WI38 (cell line): ENCODE measurements around the gene PRPF40A.
"Not testable (repeated sequence)": the region's sequence is repeated elsewhere in the genome, so short reads cannot be mapped to it uniquely, and the experiment has no call there.

Experiments used
- H3K4me3 ChIP-seq: 2 replicates; pipeline ENCODE4 v1.5.1; 2011; ENCODE audit warnings: low read depth, mild to moderate bottlenecking, control low read depth, low read length
- TF ChIP-seq, protein P1 (sequence below): IDR thresholded peaks from 2 replicates; pipeline ENCODE4 v1.5.1; 2012; ENCODE audit warnings: low read depth, mild to moderate bottlenecking, control low read depth, low read length

PRPF40A gene

DNA sequence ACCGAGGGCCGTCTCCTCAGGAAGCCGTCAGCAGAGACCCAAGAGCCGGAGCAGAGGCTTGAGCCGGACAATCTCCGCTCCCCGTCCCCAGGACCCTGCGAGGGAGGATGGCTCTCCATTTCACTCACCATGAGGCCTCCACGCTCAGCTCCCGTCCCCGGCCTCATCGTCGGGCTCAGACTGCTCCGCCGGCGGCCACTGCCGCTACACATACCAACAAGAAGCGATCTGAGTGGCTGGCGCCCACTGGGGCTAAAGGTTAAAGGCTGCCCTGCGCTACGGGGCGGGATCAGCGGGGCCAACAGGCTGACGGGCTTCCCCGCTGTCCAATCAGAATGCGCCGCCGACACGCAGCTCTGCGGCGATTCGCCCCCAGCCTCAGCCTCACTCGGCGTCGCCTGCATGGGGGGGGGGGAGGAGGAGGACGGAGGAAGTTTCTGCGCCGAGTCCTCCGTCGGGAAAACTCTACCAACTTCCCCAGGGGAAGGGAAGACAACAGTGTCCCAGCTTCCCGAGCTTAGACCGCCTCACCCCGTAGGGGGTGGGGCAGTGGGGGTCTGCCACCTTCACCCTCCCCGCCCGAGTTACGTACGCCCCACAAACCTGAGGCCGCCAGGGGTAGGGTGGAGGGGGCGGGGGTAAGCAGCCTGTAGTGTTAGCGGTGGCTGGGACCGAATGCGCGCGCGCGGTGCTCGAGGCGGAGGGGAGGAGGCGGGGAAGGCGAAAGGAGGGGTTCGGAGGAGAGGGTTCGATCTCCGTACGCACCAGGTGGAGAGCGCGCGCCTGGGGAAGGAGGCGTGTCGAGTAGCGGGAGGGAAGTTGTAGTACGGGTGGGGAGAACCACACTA is at the start of gene PRPF40A:
Gene PRPF40A, minus strand, starts transcription at position 234 of the 848 bp plus-strand sequence. Its CDS starts 22 bp downstream, at position 212.
- TF ChIP-seq, protein P1, sequence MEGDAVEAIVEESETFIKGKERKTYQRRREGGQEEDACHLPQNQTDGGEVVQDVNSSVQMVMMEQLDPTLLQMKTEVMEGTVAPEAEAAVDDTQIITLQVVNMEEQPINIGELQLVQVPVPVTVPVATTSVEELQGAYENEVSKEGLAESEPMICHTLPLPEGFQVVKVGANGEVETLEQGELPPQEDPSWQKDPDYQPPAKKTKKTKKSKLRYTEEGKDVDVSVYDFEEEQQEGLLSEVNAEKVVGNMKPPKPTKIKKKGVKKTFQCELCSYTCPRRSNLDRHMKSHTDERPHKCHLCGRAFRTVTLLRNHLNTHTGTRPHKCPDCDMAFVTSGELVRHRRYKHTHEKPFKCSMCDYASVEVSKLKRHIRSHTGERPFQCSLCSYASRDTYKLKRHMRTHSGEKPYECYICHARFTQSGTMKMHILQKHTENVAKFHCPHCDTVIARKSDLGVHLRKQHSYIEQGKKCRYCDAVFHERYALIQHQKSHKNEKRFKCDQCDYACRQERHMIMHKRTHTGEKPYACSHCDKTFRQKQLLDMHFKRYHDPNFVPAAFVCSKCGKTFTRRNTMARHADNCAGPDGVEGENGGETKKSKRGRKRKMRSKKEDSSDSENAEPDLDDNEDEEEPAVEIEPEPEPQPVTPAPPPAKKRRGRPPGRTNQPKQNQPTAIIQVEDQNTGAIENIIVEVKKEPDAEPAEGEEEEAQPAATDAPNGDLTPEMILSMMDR: no peak

DNA sequence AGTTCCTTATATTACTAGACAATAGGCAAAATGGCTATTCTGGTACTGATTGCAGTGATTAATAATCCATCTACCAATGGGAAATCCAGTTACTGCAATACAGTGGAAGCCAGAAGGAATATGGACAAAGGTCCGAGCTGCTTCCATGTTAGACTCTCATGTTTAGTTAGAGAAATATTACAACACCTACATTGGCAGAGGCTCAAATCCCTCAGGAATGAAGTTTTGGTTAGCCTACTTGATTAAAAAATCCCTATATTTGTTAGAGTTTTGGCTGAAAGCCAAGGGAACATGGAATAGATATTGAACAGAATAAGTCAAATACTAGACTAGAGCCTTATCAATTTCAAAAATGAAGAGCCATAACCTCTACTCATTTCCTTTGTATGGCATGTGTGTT is 49.7 kb upstream of the PRPF40A start:
- TF ChIP-seq, protein P1: no peak
- H3K4me3 ChIP-seq: no peak overlapping the region

More for the DNA sequence above, at the start of gene PRPF40A:
- peak within 1 kb of the TSS; percentile 99 for H3K4me3 ChIP-seq

DNA sequence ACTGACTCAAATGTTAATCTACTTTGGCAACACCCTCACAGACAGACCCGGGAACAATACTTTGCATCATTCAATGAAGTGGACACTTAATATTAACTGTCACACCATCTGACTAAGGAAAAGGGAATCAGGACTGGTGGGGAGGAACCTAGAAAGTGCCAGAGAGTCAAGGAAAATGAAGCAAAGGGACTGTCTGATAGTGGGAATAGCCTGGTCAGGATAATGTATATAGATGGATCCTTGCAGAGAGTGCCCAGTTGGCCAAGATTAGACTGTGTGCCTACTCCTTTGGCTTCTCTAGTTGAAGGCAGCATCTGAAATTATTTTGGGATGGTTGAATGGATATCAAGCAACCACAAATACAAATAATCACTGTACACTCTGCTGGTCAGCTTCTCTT is 46.4 kb upstream of the PRPF40A start:
- TF ChIP-seq, protein P1: no peak
- H3K4me3 ChIP-seq: no peak overlapping the region

DNA sequence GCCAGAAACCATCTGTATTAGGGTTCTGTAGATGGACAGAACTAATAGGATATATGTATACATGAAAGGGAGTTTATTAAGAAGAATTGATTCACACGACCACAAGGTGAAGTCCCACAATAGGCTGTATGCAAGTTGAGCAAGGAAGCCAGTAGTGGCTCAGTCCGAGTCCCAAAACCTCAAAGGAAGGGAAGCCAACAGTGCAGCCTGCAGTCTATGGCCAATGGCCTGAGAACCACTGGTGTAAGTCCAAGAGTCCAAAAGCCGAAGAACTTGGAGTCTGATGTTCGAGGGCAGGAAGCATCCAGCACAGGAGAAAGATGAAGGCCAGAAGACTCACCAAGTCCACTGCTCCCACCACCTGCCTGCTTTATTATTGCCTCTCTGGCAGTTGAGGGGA is 45.9 kb upstream of the PRPF40A start:
- H3K4me3 ChIP-seq: not testable (repeated sequence)

DNA sequence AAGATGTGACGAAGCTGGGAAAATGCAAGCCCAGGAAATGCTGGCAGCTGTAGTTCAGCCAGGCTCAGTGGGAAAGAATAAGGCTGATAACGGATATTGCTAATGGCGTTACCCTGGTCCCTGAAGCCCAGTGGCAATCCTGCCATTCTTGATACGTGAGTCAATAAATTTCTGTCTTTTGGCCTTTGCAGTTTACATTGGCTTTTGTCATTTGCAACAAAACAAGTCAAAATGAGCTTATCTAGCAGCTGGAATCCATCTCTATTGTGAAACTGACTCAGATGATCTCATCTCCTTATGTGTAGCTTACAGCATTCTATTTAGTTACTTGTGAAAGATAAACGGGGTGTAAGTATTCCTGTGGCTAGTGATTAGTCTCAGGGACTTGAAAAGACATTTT is 44.9 kb upstream of the PRPF40A start:
- TF ChIP-seq, protein P1: no peak
- H3K4me3 ChIP-seq: no peak overlapping the region

DNA sequence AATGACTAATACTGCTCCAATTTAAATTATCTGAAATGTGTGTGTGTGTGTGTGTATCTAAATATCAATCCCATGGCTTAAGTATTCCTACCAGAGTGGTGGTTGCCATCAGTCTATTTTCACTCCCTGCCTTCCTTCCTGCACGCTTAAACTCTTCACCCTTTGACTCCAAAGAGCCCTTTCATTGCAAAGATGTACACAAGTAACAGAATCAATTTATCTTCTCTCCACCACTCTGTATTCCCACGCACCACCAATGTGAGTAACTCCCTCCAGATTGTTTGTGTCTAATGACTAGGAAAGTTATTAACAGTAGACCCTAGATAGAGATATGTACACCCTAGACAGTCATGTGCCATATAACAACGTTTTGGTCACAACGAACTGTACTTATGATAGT is 44.0 kb upstream of the PRPF40A start:
- no peak overlapping the region for H3K4me3 ChIP-seq
- TF ChIP-seq, protein P1: no peak

DNA sequence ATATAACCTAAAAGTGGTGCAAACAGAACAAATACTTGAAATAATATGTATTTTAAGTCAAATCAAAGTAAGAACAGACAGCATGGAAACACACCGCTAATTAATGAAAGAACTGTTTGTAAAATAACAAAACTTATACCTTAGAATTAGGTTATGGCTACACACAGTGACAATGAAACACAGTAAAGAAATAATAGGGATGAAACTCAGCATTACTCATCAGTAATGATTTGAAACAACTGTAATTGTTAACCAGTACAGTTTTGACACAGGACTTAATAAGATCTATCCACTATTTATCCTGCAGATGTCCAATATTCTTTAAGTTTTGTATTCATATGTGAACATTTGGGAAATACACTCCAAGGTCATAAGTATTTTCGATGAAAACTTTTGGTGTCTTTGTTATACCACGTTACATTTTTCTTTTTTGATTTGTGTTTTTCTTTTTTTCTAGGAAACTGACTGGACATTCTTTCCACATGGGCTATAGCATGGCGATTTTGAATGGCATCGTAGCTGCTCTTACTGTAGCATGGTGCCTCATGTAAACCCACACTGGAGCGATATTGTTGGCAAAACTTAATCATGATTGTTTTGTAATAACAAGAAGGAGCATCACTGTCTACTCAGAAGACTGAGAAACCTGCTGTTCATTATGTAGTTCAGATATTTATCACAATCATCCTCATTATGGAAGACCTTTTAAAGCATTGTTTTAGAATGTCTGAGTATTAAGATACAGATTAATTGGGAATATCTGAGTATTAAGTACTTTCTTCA is 42.2 kb upstream of the PRPF40A start:
- TF ChIP-seq, protein P1: no peak
- H3K4me3 ChIP-seq: no peak overlapping the region
